Body of pancreas (tissue), 4 donors: Measurements from ENCODE around the gene TAC3. TPM values are rescaled to one million over a fixed set of nuclear protein-coding genes. Genes with fewer than 3 reads are reported as not detected.

Experiments used
- ATAC-seq: fragments of 150-250 bp; one replicate; pipeline ENCODE4 v1.9.1; 2016
- DNase-seq, 4 donors: peaks; one replicate each; pipeline ENCODE4 v3.0.0-alpha.2; 2019
- H3K27ac ChIP-seq, 4 donors: fragments of 200-600 bp; sonication (generic); 1 replicate in 3 of 4; 2 replicates in 1 of 4; pipeline versions ENCODE4 v1.5.1 to v1.6.1; 2016 to 2019; ENCODE audit warnings: mild to moderate bottlenecking in 1 of 4, mixed read lengths in 1 of 4, moderate library complexity in 1 of 4
- H3K27me3 ChIP-seq, 2 donors: fragments of 200-600 bp; sonication (generic); one replicate each; pipeline ENCODE4 v1.6.0; 2016; ENCODE audit warnings: mild to moderate bottlenecking in 1 of 2
- H3K36me3 ChIP-seq, 2 donors: fragments of 200-600 bp; sonication (generic); replicated peaks in 1 of 2; 2 replicates each; pipeline ENCODE4 v1.5.1; 2016; ENCODE audit warnings: low read depth in 2 of 2; ENCODE audit not compliant: insufficient read depth in 1 of 2
- H3K4me1 ChIP-seq: fragments of 200-600 bp; sonication (generic); one replicate; pipeline ENCODE4 v1.6.0; 2016
- H3K4me3 ChIP-seq, 2 donors: fragments of 200-600 bp; sonication (generic); 1 replicate in 1 of 2; 2 replicates in 1 of 2; pipeline ENCODE4 v1.5.1; 2016 to 2019
- H3K9me3 ChIP-seq, 3 donors: fragments of 200-600 bp; sonication (generic); 1 replicate in 2 of 3; 2 replicates in 1 of 3; pipeline ENCODE4 v1.5.1; 2016
- CTCF ChIP-seq, 7 experiments: fragments of 450-650 bp in 4 of 7; fragments of 200-600 bp in 3 of 7; sonication (generic) in 3 of 7; IDR thresholded peaks; one replicate each; pipeline ENCODE4 v1.5.1; 2016 to 2019; ENCODE audit warnings: antibody characterized with exemption in 7 of 7
- POLR2A ChIP-seq, 3 donors: fragments of 450-650 bp; IDR thresholded peaks; one replicate each; pipeline ENCODE4 v1.6.1; 2016; ENCODE audit warnings: antibody characterized with exemption in 3 of 3, mild to moderate bottlenecking in 2 of 3
- WGBS, 2 donors: methylation state at CpG; one replicate each; pipeline ENCODE4 v1.1.5; 2017; 5-methylcytosine and 5-hydroxymethylcytosine counted together
- intact Hi-C: fragments of 100-400 bp; cut with DNase I; formaldehyde crosslinking; loops from one replicate; pipeline ENCODE4 v1.15.1; 2023
- total RNA-seq, 2 donors: library from RNA; depleted of rRNA; stranded (reverse); fragments of >200 nt; gene quantifications; one replicate each; pipeline ENCODE4 v1.1.0, GENCODE V29; 2016

Gene TAC3
- total RNA-seq, 2 donors from 2014 or later, result not detected

- H3K36me3 ChIP-seq, result no peaks in the 10 kb centered on the region
- DNase-seq (no peak), ATAC-seq (no peak)
- no peaks in the 10 kb centered on the region for H3K4me1 ChIP-seq
- intact Hi-C loops, result no loop called here
- no peak overlapping the region for H3K27ac ChIP-seq
- WGBS, 2 donors, result 70 to 72% methylated on average over 9 of the region's 9 CpGs
- H3K27me3 ChIP-seq, result no peaks in the 10 kb centered on the region
- H3K4me3 ChIP-seq, result no peak overlapping the region
- H3K9me3 ChIP-seq, result no peaks in the 10 kb centered on the region
- TF ChIP-seq CTCF (IDR thresholded peaks at IDR 0.05) (no peak), POLR2A (IDR thresholded peaks at IDR 0.05) (no peak)
Observed at GRCh38 chr12:57039016-57039798, 22.9 kb upstream of the TAC3 start.

DNA sequence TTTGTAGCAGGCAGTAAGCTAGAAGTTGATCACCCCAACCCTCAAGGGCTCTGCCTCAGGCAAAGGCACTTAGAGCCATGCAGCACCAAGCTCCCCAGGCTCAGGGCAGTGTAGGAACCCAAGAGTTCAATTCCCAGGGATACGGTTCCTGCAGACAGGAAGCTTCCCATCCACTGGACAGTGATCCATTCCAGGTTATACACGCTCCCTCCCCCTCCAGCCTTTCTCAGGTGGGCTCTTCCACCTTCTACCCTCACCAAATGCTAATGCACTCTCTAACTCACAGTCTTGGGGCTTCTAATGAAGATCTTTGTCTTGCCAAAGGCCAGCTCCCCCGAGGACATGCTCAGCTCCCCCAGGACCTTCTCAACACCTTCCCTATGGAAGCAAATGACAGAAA, 20.9 kb upstream of the TAC3 start:
- intact Hi-C loops, result no loop called here
- TF ChIP-seq CTCF (IDR thresholded peaks at IDR 0.05) (no peak), POLR2A (IDR thresholded peaks at IDR 0.05) (no peak)
- Histone ChIP-seq H3K4me3 (no peak overlapping the region), H3K36me3 (no peaks in the 10 kb centered on the region), H3K4me1 (no peaks in the 10 kb centered on the region), H3K27me3 (no peaks in the 10 kb centered on the region), H3K27ac (no peak overlapping the region), H3K9me3 (no peaks in the 10 kb centered on the region)
- WGBS, 2 donors, result 62 to 82% methylated on average over 3 of the region's 3 CpGs
- ATAC-seq, result no peak
- no peak for DNase-seq

GRCh38 chr12:57033431-57033830, 17.1 kb upstream of the TAC3 start:
- H3K27ac ChIP-seq, result no peak overlapping the region
- no peak overlapping the region for H3K4me3 ChIP-seq
- no peak for ATAC-seq
- H3K4me1 ChIP-seq, result no peaks in the 10 kb centered on the region
- intact Hi-C loops, result no loop called here
- H3K9me3 ChIP-seq, result no peaks in the 10 kb centered on the region
- WGBS, 2 donors, result 90% methylated on average over 3 of the region's 3 CpGs
- H3K27me3 ChIP-seq, result no peaks in the 10 kb centered on the region
- H3K36me3 ChIP-seq, result no peaks in the 10 kb centered on the region
- no peak for DNase-seq
- TF ChIP-seq POLR2A (IDR thresholded peaks at IDR 0.05) (no peak), CTCF (IDR thresholded peaks at IDR 0.05) (no peak)

DNA sequence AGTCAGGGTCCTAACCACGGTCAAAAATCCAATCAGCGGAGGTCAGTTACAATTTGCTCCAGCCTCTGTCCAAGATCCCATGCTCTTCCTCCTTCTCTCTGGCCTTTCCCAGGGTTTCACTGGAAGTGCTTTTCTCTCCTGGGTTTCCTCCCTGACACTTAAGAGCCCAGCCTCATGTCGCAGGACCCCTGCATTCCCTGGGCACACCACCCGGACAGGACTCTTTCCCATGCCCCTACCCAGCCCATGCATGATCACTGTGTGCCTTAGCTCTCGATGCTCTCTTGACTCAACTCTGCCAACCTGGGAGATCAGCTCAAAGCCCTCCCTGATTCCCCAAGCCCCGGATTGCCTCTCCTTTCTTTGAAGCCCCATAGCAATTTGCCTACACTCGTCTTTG, 15.5 kb upstream of the TAC3 start:
- H3K27me3 ChIP-seq, result no peaks in the 10 kb centered on the region
- no peak for ATAC-seq
- no peaks in the 10 kb centered on the region for H3K9me3 ChIP-seq
- H3K4me3 ChIP-seq, result no peak overlapping the region
- intact Hi-C loops, result no loop called here
- no peaks in the 10 kb centered on the region for H3K36me3 ChIP-seq
- TF ChIP-seq POLR2A (IDR thresholded peaks at IDR 0.05) (no peak), CTCF (IDR thresholded peaks at IDR 0.05) (no peak)
- no peak for DNase-seq
- 61 to 66% methylated on average over 7 of the region's 7 CpGs for WGBS, 2 donors
- no peaks in the 10 kb centered on the region for H3K4me1 ChIP-seq
- no peak overlapping the region for H3K27ac ChIP-seq

- no peak for ATAC-seq
- intact Hi-C loops, result no loop called here
Observed at GRCh38 chr12:57031138-57031725, 14.9 kb upstream of the TAC3 start.

More at GRCh38 chr12:57031138-57031725, 14.9 kb upstream of the TAC3 start:
- H3K27me3 ChIP-seq, result no peaks in the 10 kb centered on the region
- 30 to 32% methylated on average over 2 of the region's 2 CpGs for WGBS, 2 donors
- H3K36me3 ChIP-seq, result no peaks in the 10 kb centered on the region
- TF ChIP-seq POLR2A (IDR thresholded peaks at IDR 0.05) (no peak), CTCF (IDR thresholded peaks at IDR 0.05) (no peak)
- H3K4me1 ChIP-seq, result no peaks in the 10 kb centered on the region
- DNase-seq, result no peak
- H3K27ac ChIP-seq, result no peak overlapping the region
- no peaks in the 10 kb centered on the region for H3K9me3 ChIP-seq
- no peak overlapping the region for H3K4me3 ChIP-seq
